Spleen (tissue), 7 donors: ENCODE results near the gene CLIC5.

ENCODE experiments used
- POLR2A ChIP-seq, 3 donors: fragments of 450-650 bp; IDR thresholded peaks; one replicate each; pipeline ENCODE4 v1.5.1; 2017; ENCODE audit warnings: antibody characterized with exemption in 3 of 3, mild to moderate bottlenecking in 1 of 3
- TF ChIP-seq, protein P1 (sequence below), 11 experiments: fragments of 200-600 bp in 7 of 11; fragments of 450-650 bp in 4 of 11; sonication (generic) in 4 of 11; IDR thresholded peaks in 8 of 11; conservative IDR thresholded peaks in 3 of 11; 1 replicate in 7 of 11; 2 replicates in 4 of 11; pipeline versions ENCODE4 v1.4.0 to v1.8.0; 2016 to 2021; ENCODE audit warnings: antibody characterized with exemption in 11 of 11, inconsistent platforms in 4 of 11, mild to moderate bottlenecking in 1 of 11
- donor health status: DM: no; HTN: no; CAD: no; lungs with moderate emphysema.
- donor health status: DM: no; HTN: no; CAD: no.
- donor health status: DM: no; HTN: no; CAD: no.

DNA sequence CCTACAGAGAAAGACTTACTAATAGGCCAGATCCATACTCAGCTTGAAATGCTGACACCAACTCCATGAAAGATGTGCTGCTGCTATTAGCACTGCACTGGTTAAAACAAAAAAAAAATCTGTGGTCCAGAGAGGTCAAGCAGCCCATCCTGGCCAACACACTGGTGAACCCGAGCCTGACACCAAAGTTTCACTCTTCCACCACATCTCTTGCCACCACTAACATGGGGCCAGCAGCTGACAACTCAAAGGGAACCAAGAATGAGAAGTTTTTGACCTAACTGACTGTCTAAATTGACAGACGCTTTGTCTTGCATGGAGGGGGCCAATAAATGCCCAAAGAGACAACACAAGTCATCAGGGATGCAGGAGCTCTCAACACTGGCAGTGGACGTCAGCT lies 5.4 kb downstream of the CLIC5 start:
- TF ChIP-seq POLR2A (IDR thresholded peaks at IDR 0.05) = no peak
- TF ChIP-seq, protein P1, sequence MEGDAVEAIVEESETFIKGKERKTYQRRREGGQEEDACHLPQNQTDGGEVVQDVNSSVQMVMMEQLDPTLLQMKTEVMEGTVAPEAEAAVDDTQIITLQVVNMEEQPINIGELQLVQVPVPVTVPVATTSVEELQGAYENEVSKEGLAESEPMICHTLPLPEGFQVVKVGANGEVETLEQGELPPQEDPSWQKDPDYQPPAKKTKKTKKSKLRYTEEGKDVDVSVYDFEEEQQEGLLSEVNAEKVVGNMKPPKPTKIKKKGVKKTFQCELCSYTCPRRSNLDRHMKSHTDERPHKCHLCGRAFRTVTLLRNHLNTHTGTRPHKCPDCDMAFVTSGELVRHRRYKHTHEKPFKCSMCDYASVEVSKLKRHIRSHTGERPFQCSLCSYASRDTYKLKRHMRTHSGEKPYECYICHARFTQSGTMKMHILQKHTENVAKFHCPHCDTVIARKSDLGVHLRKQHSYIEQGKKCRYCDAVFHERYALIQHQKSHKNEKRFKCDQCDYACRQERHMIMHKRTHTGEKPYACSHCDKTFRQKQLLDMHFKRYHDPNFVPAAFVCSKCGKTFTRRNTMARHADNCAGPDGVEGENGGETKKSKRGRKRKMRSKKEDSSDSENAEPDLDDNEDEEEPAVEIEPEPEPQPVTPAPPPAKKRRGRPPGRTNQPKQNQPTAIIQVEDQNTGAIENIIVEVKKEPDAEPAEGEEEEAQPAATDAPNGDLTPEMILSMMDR (IDR thresholded peaks at IDR 0.05 in 8 of 11, conservative IDR thresholded peaks at IDR 0.05 in 3 of 11) = no peak
